ENCODE measurements around the gene CD164L2.

Gene CD164L2

GRCh38 chr1:27381969-27382762, 967 bp downstream of the CD164L2 start:
- no peak for FAIRE-seq

- FAIRE-seq = no peak
Measured at GRCh38 chr1:27380766-27381733, 2.1 kb downstream of the CD164L2 start.

GRCh38 chr1:27380224-27380623, 2.9 kb downstream of the CD164L2 start:
- no peak for FAIRE-seq

- no peak for FAIRE-seq
Measured at GRCh38 chr1:27379564-27380122, 3.5 kb downstream of the CD164L2 start.

GRCh38 chr1:27377760-27378495, 5.2 kb downstream of the CD164L2 start:
- FAIRE-seq = no peak

- no peak for FAIRE-seq
Measured at GRCh38 chr1:27374362-27375086, 8.6 kb downstream of the CD164L2 start, which contains the start of gene FCN3. Gene FCN3 (minus strand): TSS chr1:27374824. CDS start chr1:27374818, 6 bp downstream.

GRCh38 chr1:27372808-27373690, 10.1 kb downstream of the CD164L2 start:
- no peak for FAIRE-seq

GRCh38 chr1:27372022-27372807, 10.9 kb downstream of the CD164L2 start:
- no peak for FAIRE-seq

- FAIRE-seq = no peak
Measured at GRCh38 chr1:27368869-27369582, 14.1 kb downstream of the CD164L2 start.

- no peak for FAIRE-seq
Measured at GRCh38 chr1:27367160-27367650, 15.9 kb downstream of the CD164L2 start.

GRCh38 chr1:27366411-27367159, 16.5 kb downstream of the CD164L2 start, which contains the start of gene MAP3K6:
Gene MAP3K6 (minus strand): TSS chr1:27366961. CDS start chr1:27366597, 364 bp downstream.
- no peak for FAIRE-seq

- no peak for FAIRE-seq
Measured at GRCh38 chr1:27366113-27366410, 17.1 kb downstream of the CD164L2 start.

GRCh38 chr1:27365372-27366112, 17.6 kb downstream of the CD164L2 start:
- no peak for FAIRE-seq

GRCh38 chr1:27364696-27365371, 18.3 kb downstream of the CD164L2 start:
- no peak for FAIRE-seq

- no peak for FAIRE-seq
Measured at GRCh38 chr1:27363766-27364695, 19.1 kb downstream of the CD164L2 start.

- FAIRE-seq = no peak
Measured at GRCh38 chr1:27361553-27361952, 21.6 kb downstream of the CD164L2 start.
